Lower leg skin (tissue), 3 donors: ENCODE data around the gene CDC20.

Experiments used
- CTCF ChIP-seq, 3 donors: fragments of 450-650 bp; IDR thresholded peaks; one replicate each; pipeline ENCODE4 v1.5.1; 2016; ENCODE audit warnings: antibody characterized with exemption in 3 of 3, mild to moderate bottlenecking in 3 of 3, moderate library complexity in 2 of 3
- POLR2A ChIP-seq, 2 donors: fragments of 450-650 bp; IDR thresholded peaks; one replicate each; pipeline ENCODE4 v1.6.1; 2016 to 2017; ENCODE audit warnings: antibody characterized with exemption in 2 of 2, mild to moderate bottlenecking in 1 of 2, moderate library complexity in 1 of 2

GRCh38 chr1:43316738-43317520, 41.9 kb upstream of the CDC20 start:
- TF ChIP-seq CTCF (IDR thresholded peaks at IDR 0.05) (no peak), POLR2A (IDR thresholded peaks at IDR 0.05) (no peak)
